Measurements from ENCODE around the gene CCDC74A. TPM values are rescaled to one million over a fixed set of nuclear protein-coding genes. Genes with fewer than 3 reads are reported as not detected.
"Not testable (repeated sequence)": the region's sequence is repeated elsewhere in the genome, so short reads cannot be mapped to it uniquely, and the experiment has no call there.

The CCDC74A gene
- total RNA-seq, 1 donor from 2014 or later: 1.9 TPM

GRCh38 chr2:131528981-131529863 lies 1.5 kb downstream of the CCDC74A start:
- intact Hi-C loops (cut with micrococcal nuclease): loop anchor here (5.0 kb wide), 2 partner anchors 117 to 802 kb away; partner anchors contain the start of gene GPR148

GRCh38 chr2:131529864-131530445 lies 2.3 kb downstream of the CCDC74A start:
- intact Hi-C loops (cut with micrococcal nuclease): loop anchor here (5.0 kb wide), 2 partner anchors 118 to 803 kb away; partner anchors contain the start of gene GPR148

- intact Hi-C loops (cut with micrococcal nuclease): not testable (repeated sequence)
Observed at GRCh38 chr2:131530626-131531344, 3.1 kb downstream of the CCDC74A start.

GRCh38 chr2:131531547-131532185 lies 4.0 kb downstream of the CCDC74A start:
- intact Hi-C loops (cut with micrococcal nuclease): not testable (repeated sequence)

- intact Hi-C loops (cut with micrococcal nuclease): not testable (repeated sequence)
Observed at GRCh38 chr2:131532723-131533608, 5.3 kb downstream of the CCDC74A start.

GRCh38 chr2:131533609-131534316 lies 6.1 kb downstream of the CCDC74A start:
- intact Hi-C loops (cut with micrococcal nuclease): not testable (repeated sequence)

GRCh38 chr2:131534317-131534672 lies 6.6 kb downstream of the CCDC74A start:
- intact Hi-C loops (cut with micrococcal nuclease): not testable (repeated sequence)

GRCh38 chr2:131534965-131535364 lies 7.3 kb downstream of the CCDC74A start:
- intact Hi-C loops (cut with micrococcal nuclease): not testable (repeated sequence)

GRCh38 chr2:131535526-131535925 lies 7.8 kb downstream of the CCDC74A start:
- intact Hi-C loops (cut with micrococcal nuclease): no loop called here

GRCh38 chr2:131535951-131536826 lies 8.5 kb downstream of the CCDC74A start:
- intact Hi-C loops (cut with micrococcal nuclease): not testable (repeated sequence)

GRCh38 chr2:131536841-131537240 lies 9.2 kb downstream of the CCDC74A start:
- intact Hi-C loops (cut with micrococcal nuclease): not testable (repeated sequence)

GRCh38 chr2:131538856-131539255 lies 11.2 kb downstream of the CCDC74A start:
- intact Hi-C loops (cut with micrococcal nuclease): not testable (repeated sequence)

GRCh38 chr2:131542438-131543384 lies 15.0 kb downstream of the CCDC74A start:
- intact Hi-C loops (cut with micrococcal nuclease): no loop called here

- intact Hi-C loops (cut with micrococcal nuclease): no loop called here
Observed at GRCh38 chr2:131543385-131543891, 15.8 kb downstream of the CCDC74A start.

GRCh38 chr2:131544006-131544812 lies 16.5 kb downstream of the CCDC74A start:
- intact Hi-C loops (cut with micrococcal nuclease): not testable (repeated sequence)

GRCh38 chr2:131544813-131545165 lies 17.1 kb downstream of the CCDC74A start:
- intact Hi-C loops (cut with micrococcal nuclease): not testable (repeated sequence)

- intact Hi-C loops (cut with micrococcal nuclease): no loop called here
Observed at GRCh38 chr2:131552871-131553270, 25.2 kb downstream of the CCDC74A start.
